GM10847 (cell line): Measurements from ENCODE around the gene KIAA1549.

Experiments used
- POLR2A ChIP-seq: IDR thresholded peaks from 2 replicates; pipeline ENCODE4 v1.6.1; 2011; ENCODE audit not compliant: insufficient read length; ENCODE audit errors: extremely low read depth

KIAA1549 gene

DNA sequence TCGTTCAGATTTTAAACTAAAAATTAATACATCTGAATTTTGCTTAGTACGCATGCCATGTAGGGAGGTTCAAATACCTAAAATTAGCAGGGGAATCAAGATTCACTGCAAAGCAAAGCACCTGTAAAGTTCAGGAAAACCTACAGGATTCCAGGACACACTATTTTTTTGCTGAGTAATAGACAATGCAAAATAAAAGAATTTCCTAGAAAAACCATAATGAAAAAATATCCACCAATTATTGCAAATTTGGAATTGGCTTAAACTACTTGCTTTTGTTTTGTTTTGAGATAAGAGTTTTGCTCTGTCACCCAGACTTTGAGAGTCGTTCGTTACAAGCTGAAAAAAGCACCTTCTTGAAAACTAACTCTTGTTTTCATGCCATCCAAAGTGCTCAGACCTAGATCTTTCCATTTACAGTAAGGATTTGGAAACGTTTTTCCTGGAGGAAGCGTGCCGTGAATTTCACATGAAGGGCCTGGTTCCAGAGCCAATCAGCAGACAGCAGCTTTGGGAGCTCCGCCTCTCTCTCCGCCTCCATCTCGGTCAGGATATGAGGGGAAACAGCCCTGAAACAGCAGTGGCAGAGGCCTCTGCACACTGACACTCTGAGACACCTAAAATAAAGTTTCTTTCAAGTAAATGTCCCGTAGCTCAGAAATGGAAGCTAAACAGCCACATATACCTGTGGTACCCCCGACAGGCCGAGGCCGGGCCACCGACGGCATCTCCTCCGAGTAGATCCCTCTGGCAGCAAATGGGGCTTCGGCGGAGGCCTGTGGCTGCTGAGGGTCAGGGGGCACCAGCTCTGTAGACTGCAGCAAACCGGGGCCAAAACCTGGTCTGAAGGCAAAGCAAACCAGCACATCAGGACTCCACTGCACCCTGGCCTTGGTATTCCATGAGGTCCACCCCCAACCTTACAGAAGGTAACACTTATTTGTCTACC, 137.3 kb downstream of the KIAA1549 start:
- no peak for TF ChIP-seq POLR2A

DNA sequence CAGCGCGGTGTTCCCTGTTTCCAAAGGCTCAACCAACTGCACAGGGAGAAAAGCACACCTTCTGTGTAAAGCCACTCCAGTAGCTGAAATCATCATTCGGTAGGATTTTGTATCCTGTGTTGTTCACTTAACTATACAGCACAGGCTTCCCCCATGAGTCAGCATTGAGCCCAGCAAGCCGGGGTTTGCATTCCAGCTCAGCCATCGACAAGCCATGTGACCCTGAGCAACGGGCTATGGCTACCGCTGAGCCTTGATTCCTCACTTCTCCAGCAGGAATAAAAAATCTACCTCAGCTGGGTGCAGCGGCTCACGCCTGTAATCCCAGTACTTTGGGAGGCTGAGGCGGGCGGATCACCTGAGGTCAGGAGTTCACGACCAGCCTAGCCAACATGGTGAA, 139.1 kb downstream of the KIAA1549 start:
- TF ChIP-seq POLR2A, result no peak

DNA sequence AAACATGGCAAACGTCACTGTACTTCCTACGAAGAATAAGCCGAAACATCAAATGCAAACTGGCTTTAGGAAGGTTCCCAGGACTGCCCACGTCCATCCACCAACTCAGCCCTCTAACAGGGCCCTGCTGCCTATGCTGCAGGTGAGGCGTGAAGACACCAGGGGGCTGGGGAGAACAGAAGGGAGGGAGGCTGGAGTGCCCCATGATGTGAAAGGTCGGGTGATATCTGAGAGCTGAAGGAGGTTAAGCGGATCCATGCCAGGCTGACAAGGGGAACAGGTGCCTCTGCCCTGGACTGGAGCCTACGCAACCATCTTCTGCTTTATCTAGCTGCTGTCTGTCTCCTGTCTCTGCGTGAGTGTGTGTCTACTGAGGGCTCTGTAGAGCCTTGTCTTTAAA, 143.0 kb downstream of the KIAA1549 start:
- TF ChIP-seq POLR2A, result no peak

GRCh38 chr7:138837627-138838026, 143.6 kb downstream of the KIAA1549 start:
- TF ChIP-seq POLR2A, result no peak

DNA sequence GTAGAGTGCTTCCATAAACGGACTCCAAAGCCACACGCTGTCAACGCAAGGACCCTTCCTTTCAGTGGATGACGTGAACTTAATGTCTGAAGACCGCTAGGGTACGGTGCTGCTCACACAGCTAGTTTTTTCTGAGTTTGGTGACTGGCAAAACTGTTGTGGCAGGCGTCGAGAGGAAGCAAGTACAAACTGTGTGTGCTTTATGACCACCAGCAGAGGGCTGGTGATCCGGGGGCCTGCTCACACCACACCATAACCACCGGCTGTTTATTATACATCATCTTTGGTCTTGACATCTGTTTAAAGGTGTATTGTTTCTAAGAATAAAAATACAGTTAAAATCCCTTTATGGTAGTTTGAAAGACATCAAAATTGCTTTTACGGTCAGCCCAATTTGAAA, 146.1 kb downstream of the KIAA1549 start:
- TF ChIP-seq POLR2A, result no peak

- no peak for TF ChIP-seq POLR2A
Measured at GRCh38 chr7:138834583-138834982, 146.6 kb downstream of the KIAA1549 start.

DNA sequence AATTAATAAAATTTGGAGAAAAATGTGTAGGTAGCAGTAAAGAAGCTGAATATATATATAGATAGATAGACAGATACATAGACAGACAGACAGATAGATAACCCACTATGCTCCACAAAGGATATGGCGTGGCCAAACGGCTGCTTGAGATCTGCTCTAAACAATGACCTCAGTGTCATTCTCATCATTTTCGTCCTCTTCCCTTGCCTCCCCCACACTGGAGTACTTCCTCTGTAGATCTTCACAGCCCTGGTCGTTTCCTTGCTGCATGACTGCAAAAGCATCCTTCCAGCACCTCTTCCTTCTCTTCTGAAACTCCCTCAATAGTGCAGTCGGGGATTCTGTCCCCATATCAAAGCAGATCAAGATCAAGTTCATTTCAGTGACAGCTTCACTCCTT, 147.6 kb downstream of the KIAA1549 start:
- no peak for TF ChIP-seq POLR2A

- no peak for TF ChIP-seq POLR2A
Measured at GRCh38 chr7:138832966-138833365, 148.2 kb downstream of the KIAA1549 start.

DNA sequence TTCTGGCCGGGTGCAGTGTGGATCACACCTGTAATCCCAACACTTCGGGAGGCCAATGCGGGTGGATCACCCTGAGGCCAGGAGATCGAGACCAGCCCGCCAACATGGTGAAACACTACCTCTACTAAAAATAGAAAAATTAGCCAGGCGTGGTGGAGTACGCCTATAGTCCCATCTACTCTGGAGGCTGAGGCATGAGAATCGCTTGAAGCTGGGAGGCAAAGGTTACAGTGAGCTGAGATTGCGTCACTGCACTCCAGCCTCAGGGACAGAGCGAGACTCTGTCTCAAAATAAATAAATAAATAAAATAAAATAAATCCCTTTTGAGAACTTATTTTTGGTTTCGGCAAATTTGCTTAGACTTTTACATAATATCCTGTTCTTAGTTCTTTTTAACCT, 151.9 kb downstream of the KIAA1549 start:
- TF ChIP-seq POLR2A, result no peak

- no peak for TF ChIP-seq POLR2A
Measured at GRCh38 chr7:138828302-138828701, 152.9 kb downstream of the KIAA1549 start.

GRCh38 chr7:138825049-138825721, 156.0 kb downstream of the KIAA1549 start:
- no peak for TF ChIP-seq POLR2A

- TF ChIP-seq POLR2A, result no peak
Measured at GRCh38 chr7:138822867-138823535, 158.2 kb downstream of the KIAA1549 start.

DNA sequence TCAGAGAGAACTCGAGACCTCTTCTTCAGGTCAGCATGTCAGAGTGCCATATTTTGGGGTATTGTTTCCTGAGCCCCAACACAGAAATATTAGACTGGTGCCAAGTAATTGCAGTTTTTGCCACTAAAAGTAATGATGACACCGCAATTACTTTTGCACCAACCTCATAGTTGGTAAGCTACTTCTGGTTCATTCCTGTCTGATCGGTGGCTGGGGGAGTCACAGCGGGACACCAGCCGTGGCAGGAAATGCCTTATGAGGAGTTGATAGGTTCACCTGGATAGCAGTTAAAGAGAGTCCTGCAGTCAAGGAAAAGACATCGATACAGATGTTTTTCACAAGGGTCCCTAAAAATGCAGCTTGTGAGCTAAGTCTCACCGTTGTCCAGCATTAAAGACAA, 159.3 kb downstream of the KIAA1549 start:
- no peak for TF ChIP-seq POLR2A

- no peak for TF ChIP-seq POLR2A
Measured at GRCh38 chr7:138819625-138820024, 161.6 kb downstream of the KIAA1549 start.

DNA sequence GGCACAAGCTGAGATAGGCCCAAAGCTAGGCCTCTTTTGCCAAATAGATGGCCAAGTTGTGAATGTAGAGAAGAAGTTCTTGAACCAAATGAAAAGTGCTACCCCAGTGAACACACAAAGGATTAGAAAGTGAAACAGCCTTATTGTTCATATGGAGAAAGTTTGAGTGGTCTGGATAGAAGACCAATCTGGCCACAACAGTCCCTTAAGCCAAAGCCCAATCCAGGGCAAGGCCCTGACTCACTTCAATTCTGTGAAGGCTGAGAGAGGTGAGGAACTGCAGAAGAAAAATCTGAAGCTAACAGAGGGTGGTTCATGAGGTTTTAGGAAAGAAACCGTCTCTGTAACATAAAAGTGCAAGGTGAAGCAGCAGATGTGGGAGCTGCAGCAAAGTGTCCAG, 164.5 kb downstream of the KIAA1549 start:
- TF ChIP-seq POLR2A, result no peak
